Duodenal mucosa (tissue), 2 donors: Measurements from ENCODE around the gene MTM1.

Experiments used
- H3K27ac ChIP-seq: one replicate; pipeline ENCODE4 v1.7.0; 2013; ENCODE audit warnings: low read depth, low read length
- H3K27me3 ChIP-seq, 2 donors: one replicate each; pipeline ENCODE4 v1.7.0; 2013; ENCODE audit warnings: low read length in 2 of 2, control low read depth in 1 of 2; ENCODE audit not compliant: insufficient read depth in 2 of 2, control insufficient read depth in 1 of 2
- H3K36me3 ChIP-seq, 2 donors: one replicate each; pipeline ENCODE4 v1.7.0; 2013; ENCODE audit warnings: low read length in 2 of 2, control low read depth in 1 of 2; ENCODE audit not compliant: insufficient read depth in 2 of 2, control insufficient read depth in 1 of 2
- H3K4me1 ChIP-seq, 2 donors: one replicate each; pipeline ENCODE4 v1.7.0; 2013; ENCODE audit warnings: low read length in 2 of 2, control low read depth in 1 of 2; ENCODE audit not compliant: insufficient read depth in 2 of 2, control insufficient read depth in 1 of 2
- H3K4me3 ChIP-seq, 2 donors: one replicate each; pipeline ENCODE4 v1.7.0; 2013; ENCODE audit warnings: low read length in 2 of 2, low read depth in 1 of 2
- H3K9ac ChIP-seq, 2 donors: one replicate each; pipeline ENCODE4 v1.7.0; 2013; ENCODE audit warnings: low read length in 2 of 2, low read depth in 1 of 2
- H3K9me3 ChIP-seq, 2 donors: one replicate each; pipeline ENCODE4 v1.7.0; 2013; ENCODE audit warnings: low read length in 2 of 2, control low read depth in 1 of 2; ENCODE audit not compliant: control insufficient read depth in 1 of 2

MTM1 gene

GRCh38 chrX:150568320-150569154, at the start of gene MTM1:
Gene MTM1, plus strand, starts transcription at chrX:150568621. Its CDS starts 23,994 bp downstream, at chrX:150592615.
- Histone ChIP-seq H3K9ac (peak within 1 kb of the TSS; percentile 60), H3K4me1 (peaks cover 18 to 31% of the 10 kb centered on the region in 2 donors), H3K36me3 (no peaks in the 10 kb centered on the region), H3K27ac (peak within 1 kb of the TSS; percentile 89), H3K4me3 (peak within 1 kb of the TSS; percentile 59 to 73), H3K27me3 (no peaks in the 10 kb centered on the region), H3K9me3 (no peaks in the 10 kb centered on the region)

GRCh38 chrX:150522494-150522893, 45.9 kb upstream of the MTM1 start:
- no peak overlapping the region for H3K9ac ChIP-seq
- H3K27me3 ChIP-seq, result no peaks in the 10 kb centered on the region
- H3K9me3 ChIP-seq, result no peaks in the 10 kb centered on the region
- no peak overlapping the region for H3K4me3 ChIP-seq
- H3K27ac ChIP-seq, result no peak overlapping the region
- H3K4me1 ChIP-seq, result no peaks in the 10 kb centered on the region
- H3K36me3 ChIP-seq, result no peaks in the 10 kb centered on the region

- Histone ChIP-seq H3K9me3 (no peaks in the 10 kb centered on the region), H3K36me3 (no peaks in the 10 kb centered on the region), H3K9ac (no peak overlapping the region), H3K27me3 (no peaks in the 10 kb centered on the region), H3K27ac (no peak overlapping the region), H3K4me3 (no peak overlapping the region), H3K4me1 (no peaks in the 10 kb centered on the region)
Measured at GRCh38 chrX:150525061-150525919, 43.1 kb upstream of the MTM1 start.

- no peak overlapping the region for H3K9ac ChIP-seq
- no peaks in the 10 kb centered on the region for H3K9me3 ChIP-seq
- H3K27me3 ChIP-seq, result no peaks in the 10 kb centered on the region
- no peak overlapping the region for H3K4me3 ChIP-seq
- H3K36me3 ChIP-seq, result no peaks in the 10 kb centered on the region
- H3K27ac ChIP-seq, result no peak overlapping the region
- no peaks in the 10 kb centered on the region for H3K4me1 ChIP-seq
Measured at GRCh38 chrX:150526692-150527091, 41.7 kb upstream of the MTM1 start.

GRCh38 chrX:150527108-150527507, 41.3 kb upstream of the MTM1 start:
- no peak overlapping the region for H3K27ac ChIP-seq
- H3K4me3 ChIP-seq, result no peak overlapping the region
- no peak overlapping the region for H3K9ac ChIP-seq
- H3K27me3 ChIP-seq, result no peaks in the 10 kb centered on the region
- H3K36me3 ChIP-seq, result no peaks in the 10 kb centered on the region
- H3K4me1 ChIP-seq, result no peaks in the 10 kb centered on the region
- no peaks in the 10 kb centered on the region for H3K9me3 ChIP-seq

GRCh38 chrX:150529587-150529986, 38.8 kb upstream of the MTM1 start:
- Histone ChIP-seq H3K36me3 (no peaks in the 10 kb centered on the region), H3K27ac (no peak overlapping the region), H3K9me3 (no peaks in the 10 kb centered on the region), H3K9ac (no peak overlapping the region), H3K4me3 (no peak overlapping the region), H3K27me3 (no peaks in the 10 kb centered on the region), H3K4me1 (no peaks in the 10 kb centered on the region)

- Histone ChIP-seq H3K9ac (no peak overlapping the region), H3K9me3 (no peaks in the 10 kb centered on the region), H3K4me1 (no peaks in the 10 kb centered on the region), H3K36me3 (no peaks in the 10 kb centered on the region), H3K4me3 (no peak overlapping the region), H3K27ac (no peak overlapping the region), H3K27me3 (no peaks in the 10 kb centered on the region)
Measured at GRCh38 chrX:150530821-150531220, 37.6 kb upstream of the MTM1 start.

GRCh38 chrX:150531467-150531866, 37.0 kb upstream of the MTM1 start:
- Histone ChIP-seq H3K27ac (no peak overlapping the region), H3K36me3 (no peaks in the 10 kb centered on the region), H3K4me3 (no peak overlapping the region)

GRCh38 chrX:150533863-150534262, 34.6 kb upstream of the MTM1 start:
- no peaks in the 10 kb centered on the region for H3K9me3 ChIP-seq
- no peak overlapping the region for H3K9ac ChIP-seq
- H3K27me3 ChIP-seq, result no peaks in the 10 kb centered on the region
- no peaks in the 10 kb centered on the region for H3K36me3 ChIP-seq
- H3K4me1 ChIP-seq, result no peaks in the 10 kb centered on the region
- no peak overlapping the region for H3K27ac ChIP-seq
- no peak overlapping the region for H3K4me3 ChIP-seq

More at GRCh38 chrX:150531467-150531866, 37.0 kb upstream of the MTM1 start:
- no peaks in the 10 kb centered on the region for H3K9me3 ChIP-seq
- no peaks in the 10 kb centered on the region for H3K27me3 ChIP-seq
- H3K9ac ChIP-seq, result no peak overlapping the region
- H3K4me1 ChIP-seq, result no peaks in the 10 kb centered on the region

- Histone ChIP-seq H3K9ac (no peak overlapping the region), H3K4me3 (no peak overlapping the region), H3K36me3 (no peaks in the 10 kb centered on the region), H3K9me3 (no peaks in the 10 kb centered on the region), H3K4me1 (no peaks in the 10 kb centered on the region), H3K27ac (no peak overlapping the region), H3K27me3 (no peaks in the 10 kb centered on the region)
Measured at GRCh38 chrX:150536455-150537116, 31.8 kb upstream of the MTM1 start.
